Embryonic facial prominence (tissue), 1 donor: ENCODE measurements around the gene NHLRC1.

Experiments used
- DNase-seq: peaks from one replicate; pipeline ENCODE4 v3.0.0-alpha.2; 2016; ENCODE audit errors: extremely low spot score

The NHLRC1 gene

GRCh38 chr6:18139935-18140621 lies 17.6 kb upstream of the NHLRC1 start:
- no peak for DNase-seq

GRCh38 chr6:18138906-18139305 lies 16.4 kb upstream of the NHLRC1 start:
- DNase-seq = no peak

GRCh38 chr6:18136260-18136659 lies 13.8 kb upstream of the NHLRC1 start:
- no peak for DNase-seq

- no peak for DNase-seq
Measured at GRCh38 chr6:18135171-18135570, 12.7 kb upstream of the NHLRC1 start.

- DNase-seq = no peak
Measured at GRCh38 chr6:18132346-18132745, 9.9 kb upstream of the NHLRC1 start.

- no peak for DNase-seq
Measured at GRCh38 chr6:18126121-18126520, 3.6 kb upstream of the NHLRC1 start.

GRCh38 chr6:18121580-18122127 lies 823 bp downstream of the NHLRC1 start:
- no peak for DNase-seq

GRCh38 chr6:18119236-18119635 lies 3.2 kb downstream of the NHLRC1 start:
- no peak for DNase-seq

GRCh38 chr6:18118330-18118729 lies 4.1 kb downstream of the NHLRC1 start:
- no peak for DNase-seq

GRCh38 chr6:18117136-18117535 lies 5.3 kb downstream of the NHLRC1 start:
- no peak for DNase-seq

GRCh38 chr6:18115356-18115755 lies 7.1 kb downstream of the NHLRC1 start:
- no peak for DNase-seq

- DNase-seq = no peak
Measured at GRCh38 chr6:18110162-18110561, 12.3 kb downstream of the NHLRC1 start.

- DNase-seq = no peak
Measured at GRCh38 chr6:18107061-18107460, 15.4 kb downstream of the NHLRC1 start.

GRCh38 chr6:18102783-18103509 lies 19.5 kb downstream of the NHLRC1 start:
- DNase-seq = no peak

GRCh38 chr6:18101873-18102272 lies 20.6 kb downstream of the NHLRC1 start:
- no peak for DNase-seq

GRCh38 chr6:18101271-18101670 lies 21.2 kb downstream of the NHLRC1 start:
- DNase-seq = no peak

- no peak for DNase-seq
Measured at GRCh38 chr6:18100296-18100695, 22.2 kb downstream of the NHLRC1 start.

GRCh38 chr6:18099511-18099910 lies 23.0 kb downstream of the NHLRC1 start:
- DNase-seq = no peak

- DNase-seq = no peak
Measured at GRCh38 chr6:18096423-18096822, 26.1 kb downstream of the NHLRC1 start.

- no peak for DNase-seq
Measured at GRCh38 chr6:18091382-18091781, 31.1 kb downstream of the NHLRC1 start.

- no peak for DNase-seq
Measured at GRCh38 chr6:18090349-18090786, 32.1 kb downstream of the NHLRC1 start.

GRCh38 chr6:18088419-18089296 lies 33.8 kb downstream of the NHLRC1 start:
- DNase-seq = no peak
